ENCODE measurements around the gene PUS7. TPM values are rescaled to one million over a fixed set of nuclear protein-coding genes. Genes with fewer than 3 reads are reported as not detected.
A peak's percentile ranks its signal among the peaks of the same experiment; 100 is the strongest.

PUS7 gene
- 12.4 to 25.2 TPM (median 24.7 TPM) in 3 replicates for polyA plus RNA-seq
- 10.2 TPM for polyA plus RNA-seq (2011; ENCODE audit: low read depth)
- 11.4 and 21.4 TPM in 2 replicates for polyA plus RNA-seq (2011; cell fraction: cytosol; rRNA removed)
- 26.6 and 32.7 TPM in 2 replicates for polyA plus RNA-seq (2011; cell fraction: nucleus; rRNA removed)
- 9.8 and 17.1 TPM in 2 replicates for polyA plus RNA-seq (2012; ENCODE audit: low replicate concordance)
- polyA minus RNA-seq = 2.5 to 15.6 TPM (median 5.7 TPM) in 3 replicates
- polyA minus RNA-seq (2011; cell fraction: cytosol; rRNA and poly(A)+ RNA removed) = 12.9 TPM
- polyA minus RNA-seq (2011; cell fraction: nucleus; rRNA and poly(A)+ RNA removed) = 7.7 and 18.1 TPM in 2 replicates

DNA sequence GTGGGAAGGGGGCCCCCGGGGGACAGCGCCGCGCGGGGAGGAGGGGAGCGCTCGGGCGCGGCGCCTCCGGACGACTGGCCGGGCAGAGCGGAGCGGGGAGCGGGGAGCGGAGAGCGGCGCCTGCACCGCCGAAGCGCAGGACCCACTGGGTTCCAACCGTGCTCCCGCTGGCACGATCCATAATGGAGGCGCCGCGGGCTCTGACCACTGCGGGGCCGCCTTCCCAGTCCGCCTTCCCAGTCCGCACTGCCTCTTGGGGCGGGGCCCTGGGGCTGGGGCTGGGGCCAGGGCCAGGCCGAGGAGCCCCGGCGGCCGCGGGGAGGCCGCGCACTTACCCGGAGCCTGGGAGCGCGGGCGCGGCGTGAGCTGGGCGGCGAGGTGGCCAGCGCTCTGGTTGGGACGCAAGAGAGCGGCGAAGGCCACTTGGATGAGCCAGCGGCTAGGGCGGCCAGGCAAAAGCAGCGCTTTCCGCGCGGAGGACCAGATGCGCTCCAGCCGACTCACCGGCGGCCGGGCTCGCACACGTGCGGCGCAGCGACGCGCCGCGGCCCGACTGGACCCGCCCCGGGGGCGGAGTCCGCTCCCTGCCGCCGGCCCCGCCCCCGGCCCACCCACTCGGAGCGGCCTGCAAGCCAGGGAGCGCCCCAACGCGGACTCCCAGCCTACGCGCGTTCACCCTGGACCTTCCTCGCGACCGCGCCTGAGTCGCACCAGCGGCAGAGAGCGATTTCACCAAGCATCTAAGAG lies at the start of gene PUS7:
PUS7 (minus strand) TSS at position 555 of the 747 bp plus-strand sequence. CDS start 13,759 bp downstream, outside the sequence.
- H3K4me3 ChIP-seq (ENCODE audit: control insufficient read depth in 2 of 3, extremely low read depth in 1 of 3, insufficient read depth in 2 of 3, low read depth in 1 of 3, low read length in 3 of 3) = peak within 1 kb of the TSS; percentile 81 to 95 (median 94)
- peak within 1 kb of the TSS; percentile 97 for H2AFZ ChIP-seq (ENCODE audit: control insufficient read depth, low read length)
- no peaks in the 10 kb centered on the region for H4K20me1 ChIP-seq (ENCODE audit: control insufficient read depth, extremely low read depth, insufficient read depth, low read length)
- peaks cover 10% of the 10 kb centered on the region for H3K4me1 ChIP-seq (ENCODE audit: control insufficient read depth, extremely low read depth, insufficient read depth, low read length)
- no peak for TF ChIP-seq CTCF (optimal IDR thresholded peaks at IDR 0.05 in 1 of 3, IDR thresholded peaks at IDR 0.05 in 1 of 3, conservative IDR thresholded peaks at IDR 0.05 in 1 of 3; ENCODE audit: extremely low read depth in 1 of 3, insufficient read depth in 2 of 3, low read length in 3 of 3)
- TF ChIP-seq EZH2 (IDR thresholded peaks at IDR 0.05; ENCODE audit: low read length) = no peak
- H3K9me1 ChIP-seq (ENCODE audit: control insufficient read depth, extremely low read depth, insufficient read depth, low read length) = no peaks in the 10 kb centered on the region
- H3K36me3 ChIP-seq (ENCODE audit: control insufficient read depth in 2 of 2, extremely low read depth in 1 of 2, insufficient read depth in 2 of 2, low read length in 2 of 2) = peaks cover 0 to 8% of the 10 kb centered on the region in 2 experiments
- H3K27ac ChIP-seq (ENCODE audit: control insufficient read depth, insufficient read depth, low read length) = peak within 1 kb of the TSS; percentile 66
- no peaks in the 10 kb centered on the region for H3K9me3 ChIP-seq (ENCODE audit: control insufficient read depth, low read depth, low read length)
- DNase-seq (ENCODE audit: low read depth, low spot score) = peak; percentile 26
- FAIRE-seq = no peak
- peak within 1 kb of the TSS; percentile 90 for H3K4me2 ChIP-seq (ENCODE audit: control insufficient read depth, extremely low read depth, insufficient read depth, low read depth, low read length)
- no peaks in the 10 kb centered on the region for H3K27me3 ChIP-seq (ENCODE audit: control insufficient read depth, extremely low read depth, insufficient read depth, low read length)
- peak within 1 kb of the TSS; percentile 89 for H3K9ac ChIP-seq (ENCODE audit: control insufficient read depth, extremely low read depth, insufficient read depth, low read length)
- peaks cover 41% of the 10 kb centered on the region for H3K79me2 ChIP-seq (ENCODE audit: control insufficient read depth, insufficient read depth, low read length)
- dilution Hi-C loops (cut with MboI; ENCODE audit: extremely low pct_ligation_motif_present, low sequenced_read_pairs) = no loop called here

DNA sequence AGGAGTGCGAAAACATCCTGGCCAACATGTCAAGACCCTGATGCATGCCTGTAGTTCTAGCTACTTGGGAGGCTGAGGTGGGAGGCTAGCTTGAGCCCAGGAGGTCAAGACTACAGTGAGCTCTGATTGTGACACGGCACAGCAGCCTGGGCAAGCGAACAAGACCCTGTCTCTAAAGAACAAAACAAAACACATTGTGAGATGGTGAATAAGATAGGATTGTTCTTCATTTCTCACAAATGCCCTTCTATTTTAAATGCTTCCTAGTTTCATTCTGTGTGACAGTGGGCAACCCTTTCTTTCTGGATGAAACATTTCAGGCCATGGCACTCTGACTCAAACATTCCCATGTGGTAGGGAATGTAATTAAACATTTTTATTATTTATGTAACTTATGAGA lies 45.8 kb upstream of the PUS7 start:
- H3K4me2 ChIP-seq (ENCODE audit: control insufficient read depth, extremely low read depth, insufficient read depth, low read depth, low read length) = no peak overlapping the region
- no peak for TF ChIP-seq CTCF (optimal IDR thresholded peaks at IDR 0.05 in 1 of 3, IDR thresholded peaks at IDR 0.05 in 1 of 3, conservative IDR thresholded peaks at IDR 0.05 in 1 of 3; ENCODE audit: extremely low read depth in 1 of 3, insufficient read depth in 2 of 3, low read length in 3 of 3)
- no peak for TF ChIP-seq EZH2 (IDR thresholded peaks at IDR 0.05; ENCODE audit: low read length)
- no peak overlapping the region for H2AFZ ChIP-seq (ENCODE audit: control insufficient read depth, low read length)
- DNase-seq (ENCODE audit: low read depth, low spot score) = no peak
- H4K20me1 ChIP-seq (ENCODE audit: control insufficient read depth, extremely low read depth, insufficient read depth, low read length) = no peaks in the 10 kb centered on the region
- no peaks in the 10 kb centered on the region for H3K27me3 ChIP-seq (ENCODE audit: control insufficient read depth, extremely low read depth, insufficient read depth, low read length)
- H3K27ac ChIP-seq (ENCODE audit: control insufficient read depth, insufficient read depth, low read length) = no peak overlapping the region
- no peak overlapping the region for H3K9ac ChIP-seq (ENCODE audit: control insufficient read depth, extremely low read depth, insufficient read depth, low read length)
- no peaks in the 10 kb centered on the region for H3K9me3 ChIP-seq (ENCODE audit: control insufficient read depth, low read depth, low read length)
- dilution Hi-C loops (cut with MboI; ENCODE audit: extremely low pct_ligation_motif_present, low sequenced_read_pairs) = no loop called here
- no peaks in the 10 kb centered on the region for H3K79me2 ChIP-seq (ENCODE audit: control insufficient read depth, insufficient read depth, low read length)
- no peak overlapping the region for H3K4me3 ChIP-seq (ENCODE audit: control insufficient read depth in 2 of 3, extremely low read depth in 1 of 3, insufficient read depth in 2 of 3, low read depth in 1 of 3, low read length in 3 of 3)
- no peak for FAIRE-seq
- H3K36me3 ChIP-seq (ENCODE audit: control insufficient read depth in 2 of 2, extremely low read depth in 1 of 2, insufficient read depth in 2 of 2, low read length in 2 of 2) = peaks cover 5 to 24% of the 10 kb centered on the region in 2 experiments
- no peaks in the 10 kb centered on the region for H3K4me1 ChIP-seq (ENCODE audit: control insufficient read depth, extremely low read depth, insufficient read depth, low read length)
- H3K9me1 ChIP-seq (ENCODE audit: control insufficient read depth, extremely low read depth, insufficient read depth, low read length) = no peaks in the 10 kb centered on the region

Data from keratinocyte (primary cell).